Pons (tissue), 1 donor: Measurements from ENCODE around the gene PLEKHG4.
A peak's percentile ranks its signal among the peaks of the same experiment; 100 is the strongest.

Experiments used
- DNase-seq: peaks from one replicate; pipeline ENCODE4 v3.0.0-alpha.2; 2016; ENCODE audit warnings: low spot score

The PLEKHG4 gene

DNA sequence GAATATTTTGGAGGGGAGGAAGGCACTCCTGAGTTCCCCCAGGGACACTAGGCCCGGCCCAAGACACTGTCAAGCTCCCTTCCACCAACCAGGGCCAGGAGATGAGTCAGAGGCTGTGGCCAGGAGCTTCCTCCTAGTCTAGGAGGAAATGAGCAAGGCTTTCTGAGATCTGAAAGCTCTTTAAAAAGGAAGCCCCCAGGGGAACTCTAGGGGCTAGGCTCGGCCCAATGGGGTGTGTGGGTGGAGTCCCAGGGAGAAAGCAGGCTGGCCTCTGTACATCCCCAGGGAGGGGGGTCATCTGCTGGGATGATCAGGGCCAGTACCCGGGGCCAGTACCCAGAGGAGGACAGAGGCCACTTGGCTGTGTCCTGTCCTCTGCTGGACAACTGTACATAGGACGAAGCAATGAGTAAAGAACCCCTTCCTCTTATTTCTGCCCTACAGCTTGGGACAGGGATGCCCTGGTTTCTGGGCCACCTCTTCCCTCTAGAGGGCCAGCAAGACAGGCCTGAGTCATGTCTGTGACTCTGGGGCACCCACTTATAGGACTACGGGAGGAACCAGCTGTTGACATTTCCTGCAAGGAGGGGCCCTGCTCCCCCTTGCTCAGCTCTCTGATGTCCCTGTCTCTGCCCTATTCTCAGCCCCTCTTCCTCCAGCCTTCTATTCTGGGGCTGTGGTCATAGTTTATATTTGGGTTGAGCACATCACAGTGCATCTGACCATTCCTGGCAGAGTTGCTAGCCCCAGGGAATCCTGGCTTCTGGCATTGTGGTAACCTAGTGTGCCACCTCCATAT is 34.7 kb upstream of the PLEKHG4 start:
- peak; percentile 86 for DNase-seq

DNA sequence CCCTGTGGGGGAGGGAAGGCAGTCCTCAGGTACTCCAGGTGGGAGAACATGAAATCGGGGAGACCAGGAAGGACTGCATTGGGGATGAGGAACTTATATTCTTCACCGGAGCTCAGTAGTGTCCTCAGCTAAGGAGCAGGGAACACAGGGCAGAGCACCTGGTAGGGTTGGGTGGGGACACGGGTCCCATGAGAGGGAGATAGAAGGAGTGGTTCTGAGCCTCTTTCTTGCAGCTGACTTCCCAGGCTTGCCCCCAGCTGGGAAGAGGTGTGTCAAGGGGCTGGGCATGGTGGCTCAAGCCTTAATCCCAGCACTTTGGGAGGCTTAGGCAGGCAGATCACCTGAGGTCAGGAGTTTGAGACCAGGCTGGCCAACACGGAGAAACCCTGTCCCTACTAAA is 34.1 kb upstream of the PLEKHG4 start:
- no peak for DNase-seq

DNA sequence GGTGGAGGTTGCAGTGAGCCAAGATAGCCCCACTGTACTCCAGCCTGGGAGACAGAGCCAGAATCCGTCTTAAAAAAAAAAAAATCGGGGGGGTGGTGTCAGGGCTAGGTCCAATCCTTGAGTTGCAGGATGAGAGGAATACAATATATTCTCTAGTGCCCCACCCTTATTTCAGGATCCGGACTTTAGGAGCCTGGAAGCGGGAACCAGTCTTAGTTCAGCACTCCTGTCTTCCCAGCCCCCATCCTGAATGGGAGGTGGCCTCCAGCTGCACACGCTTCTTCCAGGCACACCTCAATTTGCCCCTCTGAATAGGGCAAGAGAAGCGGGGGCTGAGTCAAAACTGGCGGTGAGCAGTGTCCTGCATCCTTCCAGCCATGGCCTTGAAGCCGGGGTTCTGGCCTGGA is 33.7 kb upstream of the PLEKHG4 start:
- DNase-seq: no peak

DNA sequence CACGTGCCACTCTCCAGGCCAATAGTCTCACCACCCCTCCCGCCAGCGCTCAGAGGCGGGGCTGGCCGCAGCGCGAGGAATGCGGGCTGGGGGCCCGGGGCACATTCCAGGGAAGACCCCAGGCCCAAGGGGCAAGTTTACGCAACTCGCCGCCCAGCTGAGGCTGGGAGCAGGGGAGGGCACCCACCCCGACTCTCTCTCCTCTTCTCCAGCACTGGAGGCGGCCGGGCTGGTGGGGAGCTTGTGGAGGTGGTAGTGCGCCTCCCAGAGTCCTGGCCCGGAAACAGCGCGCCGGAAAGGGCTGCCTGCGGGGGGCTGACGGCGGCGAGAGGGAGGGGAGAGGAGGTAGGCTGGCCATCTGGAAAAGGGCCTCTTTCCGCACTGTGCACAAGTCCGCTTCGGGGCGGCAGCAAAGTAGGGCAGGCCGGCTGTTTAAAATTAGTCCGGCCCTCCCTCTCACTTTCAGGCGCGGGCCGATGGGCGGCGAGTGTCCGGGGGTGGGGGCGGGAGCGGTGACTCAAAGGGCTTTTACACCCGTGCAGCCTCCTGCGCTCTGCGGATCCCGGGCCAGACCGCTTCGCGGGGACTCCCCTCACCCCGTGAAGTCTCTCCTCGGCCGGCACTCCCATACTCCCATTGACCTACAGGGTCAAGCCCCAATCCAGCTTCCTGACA is 33.1 kb upstream of the PLEKHG4 start:
- DNase-seq: peak; percentile 31

DNA sequence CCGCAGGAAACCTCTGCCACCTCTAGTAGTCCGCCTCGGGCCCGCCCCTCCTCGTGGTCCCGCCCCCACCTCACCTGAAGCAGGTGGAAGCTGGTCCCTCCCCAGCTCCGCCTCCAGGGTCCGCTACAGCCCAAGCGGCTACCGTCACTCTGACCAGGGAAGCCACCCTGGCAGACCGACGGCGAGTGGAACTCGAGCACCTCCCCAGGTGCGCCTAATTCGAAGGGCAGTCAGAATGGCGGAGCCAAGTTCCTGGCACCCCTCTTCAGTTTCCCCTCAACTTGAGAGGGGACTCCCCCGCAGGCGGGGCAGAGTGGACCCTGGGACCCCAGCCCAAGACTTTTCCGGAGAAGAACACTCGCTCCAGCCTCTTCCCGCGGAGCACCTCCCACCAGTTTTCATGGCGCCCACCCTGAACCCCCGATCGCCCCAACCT is 32.6 kb upstream of the PLEKHG4 start:
- no peak for DNase-seq

DNA sequence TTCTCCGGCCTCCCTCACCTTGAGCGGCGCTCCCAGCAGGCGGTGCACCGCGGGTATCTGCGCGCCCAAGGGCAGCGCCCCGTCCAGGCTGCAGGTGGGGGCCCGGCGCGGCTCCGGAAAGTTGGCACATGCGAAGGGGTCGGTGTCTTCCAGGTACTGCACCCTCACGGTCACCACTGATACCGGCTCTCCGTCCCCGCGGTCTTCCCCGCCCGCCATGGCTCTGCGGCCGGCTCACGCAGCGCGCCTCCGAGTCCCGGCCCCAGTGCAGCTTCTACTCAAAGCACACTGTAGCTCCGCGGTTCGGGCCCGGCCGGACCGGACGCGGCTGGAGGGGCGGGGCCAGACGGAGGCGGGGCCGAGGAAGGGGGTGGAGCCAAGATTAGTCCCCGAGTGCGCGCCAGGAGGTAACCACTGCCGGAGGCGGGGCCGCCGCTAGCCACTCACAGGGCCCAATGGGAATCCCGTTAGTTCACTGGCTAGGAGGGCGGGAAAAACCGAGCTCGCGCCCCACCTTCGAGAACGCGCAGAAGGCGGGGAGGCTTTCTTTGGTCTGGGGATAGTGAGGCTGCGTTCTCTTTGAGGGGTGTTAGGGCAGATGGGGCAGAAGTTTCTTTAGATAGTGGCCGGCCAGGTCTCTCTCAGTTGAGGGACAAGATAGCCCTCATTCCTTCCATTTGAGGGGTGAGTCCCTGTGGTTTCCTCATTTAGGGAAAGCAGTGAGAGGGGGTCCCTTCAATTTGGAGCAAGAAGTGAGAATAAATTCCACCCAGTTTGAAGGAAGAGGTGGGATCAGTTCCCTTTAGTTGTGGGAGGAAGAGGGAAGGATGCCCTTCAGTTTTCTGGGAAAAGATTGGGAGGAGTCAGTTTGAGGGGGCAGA is 31.9 kb upstream of the PLEKHG4 start, which contains the start of gene FHOD1:
FHOD1 (minus strand) TSS at position 290 of the 881 bp plus-strand sequence; CDS start at position 219, 71 bp downstream.
- peak; percentile 87 for DNase-seq

DNA sequence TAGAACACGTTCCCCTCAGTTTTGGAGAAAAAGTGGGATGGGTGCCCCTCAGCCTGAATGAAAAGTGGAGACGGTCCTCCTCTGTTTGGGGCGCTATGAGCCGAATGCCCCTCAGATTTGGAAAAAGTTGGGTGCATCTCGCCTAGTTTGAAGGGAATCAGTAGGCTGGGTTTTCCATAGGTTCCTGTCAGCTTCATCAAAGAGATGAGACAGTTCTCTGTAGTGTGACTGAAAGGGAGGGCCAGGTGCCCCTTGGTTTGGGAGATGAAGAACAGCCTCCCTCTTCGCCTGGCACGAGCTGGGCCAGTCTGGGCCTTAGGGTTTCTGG is 31.3 kb upstream of the PLEKHG4 start:
- DNase-seq: no peak

DNA sequence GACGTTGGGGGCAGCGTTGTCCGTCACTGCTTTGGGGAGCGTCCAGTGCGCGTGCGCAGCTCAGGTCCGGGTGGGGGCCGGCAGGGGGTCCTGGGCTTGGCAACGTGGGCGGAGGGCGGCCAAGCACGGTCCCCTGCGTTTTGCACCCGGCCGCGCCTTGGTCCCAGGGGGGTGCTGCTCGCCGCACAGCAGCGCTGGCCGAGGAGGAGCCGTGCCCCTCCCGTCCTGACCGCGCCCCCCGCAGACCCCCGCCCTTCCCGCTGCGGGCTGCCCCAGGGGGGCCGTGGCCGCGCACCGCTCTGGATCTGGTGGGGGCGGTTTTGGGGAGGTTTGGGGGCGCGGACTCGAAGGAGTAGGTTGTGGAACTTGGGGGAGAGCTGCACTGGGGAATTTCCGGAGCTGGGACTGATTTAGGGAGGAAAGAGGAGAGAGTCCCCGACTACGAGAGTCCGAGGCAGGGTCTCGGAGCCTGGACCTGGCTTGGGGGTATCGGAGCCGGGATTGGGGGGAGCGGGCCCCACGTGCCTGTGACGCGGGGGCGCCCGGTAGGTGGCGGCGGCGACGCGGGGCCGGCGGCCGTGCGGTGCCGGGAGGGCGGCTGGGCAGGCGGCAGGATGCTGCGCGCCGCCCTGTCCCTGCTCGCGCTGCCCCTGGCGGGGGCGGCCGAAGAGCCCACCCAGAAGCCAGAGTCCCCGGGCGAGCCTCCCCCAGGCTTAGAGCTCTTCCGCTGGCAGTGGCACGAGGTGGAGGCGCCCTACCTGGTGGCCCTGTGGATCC is 30.7 kb upstream of the PLEKHG4 start, which contains the start of gene SLC9A5:
SLC9A5 (plus strand) TSS at position 579 of the 777 bp plus-strand sequence; CDS start at position 615, 36 bp downstream.
- no peak for DNase-seq

DNA sequence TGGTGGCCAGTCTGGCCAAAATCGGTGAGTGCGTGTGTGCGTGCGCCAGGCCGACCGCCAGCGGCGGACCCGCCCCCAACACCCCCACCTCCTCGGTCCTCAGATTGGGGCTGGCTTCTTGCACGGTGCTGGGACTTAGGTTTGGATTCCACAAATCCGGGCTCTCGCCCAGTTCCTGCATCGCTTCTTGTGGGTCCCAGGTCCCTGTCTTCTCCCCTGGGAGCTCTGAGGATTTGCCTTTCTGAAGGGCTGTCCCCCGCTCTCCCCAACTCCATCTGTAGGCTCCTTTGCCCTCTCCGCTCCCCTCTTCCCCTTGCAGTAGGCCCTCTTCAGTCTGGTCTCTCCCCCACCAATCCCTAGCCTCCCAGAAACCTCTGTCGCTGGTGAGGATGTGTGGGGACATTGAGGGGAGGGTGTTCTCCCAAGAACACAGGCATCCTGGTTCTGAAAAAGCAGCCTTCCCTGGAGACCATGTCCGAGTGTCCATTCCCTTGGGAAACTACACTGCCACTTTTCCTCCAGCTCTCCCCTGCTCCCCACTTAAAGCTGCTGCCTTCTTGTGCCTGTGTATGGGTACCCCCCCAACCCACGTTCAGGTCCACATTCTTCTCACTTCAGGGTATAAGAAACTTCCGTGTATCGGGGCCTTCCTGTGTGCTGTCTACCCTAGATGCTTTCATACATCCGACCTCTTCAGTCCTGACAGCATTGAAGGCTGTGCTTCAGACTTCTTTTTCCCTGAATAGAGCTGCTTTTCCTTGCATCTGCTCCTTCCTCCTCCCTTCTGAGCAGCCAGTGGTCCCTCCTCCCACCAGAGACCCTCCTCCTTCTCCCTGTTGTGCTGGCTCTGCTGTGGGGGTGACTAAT is 29.9 kb upstream of the PLEKHG4 start:
- no peak for DNase-seq

DNA sequence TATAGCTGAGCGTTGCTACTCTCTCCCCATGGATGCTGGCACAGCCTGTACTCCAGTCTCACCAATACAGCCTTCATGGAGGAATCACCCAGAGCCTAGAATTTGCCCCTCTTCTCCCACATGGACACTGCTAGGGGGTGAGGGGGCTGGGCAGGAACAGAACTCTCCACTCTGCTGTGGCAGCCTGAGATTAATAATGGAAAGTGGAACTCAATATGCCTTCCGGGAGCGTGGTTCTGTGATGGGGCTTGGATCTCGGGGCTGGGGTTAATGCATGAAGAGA is 29.3 kb upstream of the PLEKHG4 start:
- no peak for DNase-seq

DNA sequence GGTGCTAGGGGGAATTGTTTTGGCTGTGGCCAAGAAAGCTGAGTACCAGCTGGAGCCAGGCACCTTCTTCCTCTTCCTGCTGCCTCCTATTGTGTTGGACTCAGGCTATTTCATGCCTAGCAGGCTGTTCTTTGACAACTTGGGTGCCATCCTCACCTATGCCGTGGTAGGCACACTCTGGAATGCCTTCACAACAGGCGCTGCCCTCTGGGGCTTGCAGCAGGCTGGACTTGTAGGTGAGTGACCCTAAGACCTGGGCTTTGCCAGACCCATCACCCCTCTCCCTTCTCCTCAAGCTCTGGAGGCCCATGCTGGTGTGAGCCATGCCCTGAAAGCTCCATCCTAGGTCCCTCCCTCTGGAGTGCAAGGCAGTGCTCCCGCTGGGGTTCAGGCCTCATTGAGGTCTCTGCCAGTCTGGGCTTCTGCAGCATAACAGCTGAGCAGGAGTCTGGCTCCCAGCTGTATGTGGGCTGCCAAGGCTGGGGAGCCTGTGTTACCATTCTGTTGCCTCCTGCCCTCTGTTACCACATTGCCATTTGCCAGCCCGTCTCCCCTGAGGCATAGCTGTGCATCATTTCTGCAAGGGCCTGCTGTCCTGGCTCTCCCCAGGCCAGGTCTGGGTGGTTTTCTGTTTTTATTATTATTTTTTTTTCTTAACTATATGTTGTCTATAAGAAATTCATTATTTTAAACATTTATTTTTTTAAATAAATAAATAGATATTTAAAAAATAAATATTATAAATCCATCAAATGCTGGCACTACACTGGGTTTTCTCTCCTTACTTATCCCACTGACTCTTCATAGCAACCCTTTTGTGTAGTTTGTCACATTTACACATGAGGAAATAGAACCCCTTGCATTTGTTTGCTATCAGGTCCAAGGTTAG is 26.5 kb upstream of the PLEKHG4 start:
- peak; percentile 45 for DNase-seq

DNA sequence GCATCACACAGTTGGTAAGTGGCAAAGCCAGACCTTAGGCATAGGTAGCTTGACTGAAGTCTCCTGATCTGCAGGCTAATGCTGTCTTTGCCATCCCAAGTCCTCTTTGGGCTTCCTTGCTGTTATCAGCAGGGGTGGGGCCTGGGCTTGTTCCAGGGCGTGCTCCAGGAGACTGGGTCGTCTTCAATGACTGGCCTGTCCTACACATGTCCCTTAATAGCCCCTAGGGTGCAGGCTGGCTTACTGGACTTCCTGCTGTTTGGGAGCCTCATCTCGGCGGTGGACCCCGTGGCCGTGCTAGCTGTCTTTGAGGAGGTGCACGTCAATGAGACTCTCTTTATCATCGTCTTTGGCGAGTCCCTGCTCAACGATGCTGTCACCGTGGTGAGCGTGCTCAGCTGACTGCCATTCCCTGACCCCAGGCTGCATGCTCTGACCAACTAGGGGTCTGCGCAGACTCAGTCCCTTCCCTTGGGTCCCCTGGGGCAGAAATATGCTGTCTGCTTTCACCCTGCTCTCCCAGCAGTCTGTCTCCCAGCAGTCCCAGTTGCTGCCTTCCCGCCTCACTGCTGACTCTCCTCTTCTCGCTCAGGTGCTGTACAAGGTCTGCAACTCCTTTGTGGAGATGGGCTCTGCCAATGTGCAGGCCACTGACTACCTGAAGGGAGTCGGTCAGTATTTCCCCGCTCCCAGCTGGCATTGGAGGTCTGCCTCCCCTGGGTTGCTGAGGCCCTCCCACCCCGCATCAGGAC is 24.4 kb upstream of the PLEKHG4 start:
- no peak for DNase-seq

DNA sequence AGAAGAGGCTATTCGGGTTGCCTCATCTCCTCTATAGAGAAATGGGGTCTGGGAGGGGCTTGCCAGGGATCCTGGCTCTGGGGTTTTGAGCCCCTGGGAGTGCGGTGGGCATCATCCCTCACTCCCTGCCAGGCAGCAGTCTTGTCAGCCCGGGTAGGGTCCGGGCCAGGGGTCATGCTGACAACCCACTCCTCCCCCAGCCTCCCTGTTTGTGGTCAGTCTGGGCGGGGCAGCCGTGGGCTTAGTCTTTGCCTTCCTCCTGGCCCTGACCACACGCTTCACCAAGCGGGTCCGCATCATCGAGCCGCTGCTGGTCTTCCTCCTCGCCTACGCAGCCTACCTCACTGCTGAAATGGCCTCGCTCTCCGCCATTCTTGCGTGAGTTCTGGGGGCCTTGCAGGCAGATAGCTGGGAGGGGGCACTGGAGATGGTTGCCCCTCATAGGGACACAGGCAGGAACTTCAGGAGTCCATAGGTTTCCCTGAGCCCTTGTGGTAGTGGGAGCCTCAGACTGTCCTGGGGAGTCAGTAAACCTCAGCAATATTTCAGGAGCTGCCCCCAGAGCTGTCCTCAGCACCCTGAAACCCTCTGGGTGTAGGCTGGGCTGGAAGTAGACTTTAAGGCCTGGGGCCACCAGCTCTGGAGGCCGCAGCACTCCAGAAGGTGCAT is 23.6 kb upstream of the PLEKHG4 start:
- DNase-seq: no peak

DNA sequence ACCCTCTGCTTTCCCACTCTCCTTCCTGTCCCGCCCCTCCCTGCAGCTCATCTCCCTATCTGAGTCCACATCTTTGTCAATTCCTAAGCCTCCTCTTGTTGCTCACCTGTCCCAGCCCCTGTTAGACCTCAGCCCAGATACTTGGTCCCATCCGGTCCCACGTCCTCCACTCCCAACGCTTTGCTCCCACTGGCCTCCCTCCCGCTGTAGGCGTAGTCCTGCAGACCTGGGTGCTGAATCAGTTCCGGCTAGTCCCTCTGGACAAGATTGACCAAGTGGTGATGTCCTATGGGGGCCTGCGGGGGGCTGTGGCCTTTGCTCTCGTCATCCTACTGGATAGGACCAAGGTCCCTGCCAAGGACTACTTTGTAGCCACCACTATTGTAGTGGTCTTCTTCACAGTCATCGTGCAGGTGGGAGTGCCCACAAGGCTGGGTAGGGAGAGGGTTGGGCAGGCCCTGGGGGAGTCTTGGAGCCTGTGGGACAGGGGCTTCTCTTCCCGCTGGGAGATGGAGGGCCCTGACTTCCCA is 22.6 kb upstream of the PLEKHG4 start:
- DNase-seq: no peak

DNA sequence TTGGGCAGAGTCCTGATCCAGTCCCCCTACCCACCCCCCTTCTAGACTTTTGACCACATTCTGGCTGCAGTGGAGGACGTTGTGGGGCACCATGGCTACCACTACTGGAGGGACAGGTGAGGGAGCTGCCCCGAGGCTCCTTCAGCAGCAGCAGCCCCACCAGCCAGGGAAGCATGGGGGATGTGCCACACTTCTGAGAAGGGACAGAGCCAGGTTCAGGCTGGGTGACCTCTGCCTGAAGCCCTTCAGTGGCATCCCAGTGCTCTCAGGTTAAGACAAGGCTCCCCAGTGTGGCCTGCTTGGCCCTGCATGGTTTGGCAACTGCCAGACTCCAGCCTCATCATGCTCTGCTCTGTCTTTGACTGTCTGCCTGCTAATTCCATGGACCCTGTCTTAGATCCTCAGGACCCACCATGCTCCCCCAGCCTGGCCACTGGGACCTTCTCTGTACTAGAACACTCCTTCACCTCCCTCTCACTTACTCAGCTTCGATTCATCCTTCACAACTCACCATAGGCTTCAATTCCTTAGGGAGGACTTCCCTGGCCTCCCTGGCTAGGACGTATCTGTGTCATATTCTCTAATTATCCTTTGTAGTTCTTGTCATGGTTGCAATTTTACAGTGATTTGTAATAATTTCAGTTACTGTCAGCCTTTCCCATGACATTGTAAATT is 21.7 kb upstream of the PLEKHG4 start:
- DNase-seq: no peak

DNA sequence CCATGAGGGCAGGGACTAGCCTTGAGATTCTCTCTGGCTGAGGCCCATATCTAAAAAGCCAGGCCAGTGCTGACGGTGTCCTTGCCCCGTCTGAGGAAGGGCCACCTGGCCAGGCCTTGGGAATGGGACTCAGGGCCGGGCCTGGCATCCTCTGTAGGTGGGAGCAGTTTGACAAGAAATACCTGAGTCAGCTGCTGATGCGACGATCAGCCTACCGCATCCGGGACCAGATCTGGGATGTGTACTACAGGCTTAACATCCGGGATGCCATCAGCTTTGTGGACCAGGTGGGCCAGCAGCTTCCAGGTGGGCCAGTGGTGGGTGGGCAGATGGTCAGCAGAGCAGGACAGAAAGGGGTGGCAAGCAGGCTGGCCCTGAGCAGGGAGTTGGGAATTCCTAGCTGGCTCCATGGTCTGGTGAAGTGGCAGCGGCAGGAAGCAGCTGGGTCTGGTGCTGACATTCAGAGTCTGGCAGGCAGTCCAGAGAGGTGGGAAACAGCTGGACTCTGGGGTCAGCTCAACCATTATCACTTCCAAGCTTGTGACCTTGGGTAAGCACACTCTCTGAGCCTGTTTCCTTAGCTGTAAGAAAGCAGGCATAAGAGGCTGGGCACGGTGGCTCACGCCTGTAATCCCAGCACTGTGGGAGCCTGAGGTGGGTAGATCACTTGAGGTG is 21.0 kb upstream of the PLEKHG4 start:
- DNase-seq: no peak

DNA sequence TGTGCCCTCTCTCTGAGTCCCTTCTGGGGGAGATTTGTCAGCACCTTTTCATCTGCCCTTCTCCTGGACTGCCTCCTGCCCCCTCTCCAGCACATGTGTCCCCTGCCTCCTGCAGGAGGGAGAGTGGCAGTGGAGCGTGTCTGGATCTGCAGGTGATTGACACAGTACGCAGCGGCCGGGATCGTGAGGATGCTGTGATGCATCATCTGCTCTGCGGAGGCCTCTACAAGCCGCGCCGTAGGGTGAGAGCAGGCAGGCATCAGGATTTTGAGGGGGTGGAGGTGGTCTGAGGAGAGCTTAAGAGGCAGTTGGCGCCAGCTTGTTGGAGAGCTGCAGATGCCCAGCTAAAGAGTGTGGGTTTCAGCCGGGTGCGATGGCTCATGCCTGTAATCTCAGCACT is 19.6 kb upstream of the PLEKHG4 start:
- no peak for DNase-seq
